HG03280 (cell line): ENCODE measurements around the gene DKK2.

Source experiments
- ATAC-seq: cut with Tn5 transposase; IDR thresholded peaks from one replicate; pipeline ENCODE4 v1.9.1; 2021; ENCODE audit warnings: mild to moderate bottlenecking, moderate library complexity; ENCODE audit not compliant: unreplicated experiment

The DKK2 gene

GRCh38 chr4:107035819-107036583 is at the start of gene DKK2:
DKK2 (minus strand) TSS chr4:107036313; CDS start chr4:107035591, 722 bp downstream.
- ATAC-seq, result no peak

GRCh38 chr4:107077192-107077591 is 41.1 kb upstream of the DKK2 start:
- no peak for ATAC-seq

- ATAC-seq, result no peak
Measured at GRCh38 chr4:107072836-107073736, 37.0 kb upstream of the DKK2 start.

DNA sequence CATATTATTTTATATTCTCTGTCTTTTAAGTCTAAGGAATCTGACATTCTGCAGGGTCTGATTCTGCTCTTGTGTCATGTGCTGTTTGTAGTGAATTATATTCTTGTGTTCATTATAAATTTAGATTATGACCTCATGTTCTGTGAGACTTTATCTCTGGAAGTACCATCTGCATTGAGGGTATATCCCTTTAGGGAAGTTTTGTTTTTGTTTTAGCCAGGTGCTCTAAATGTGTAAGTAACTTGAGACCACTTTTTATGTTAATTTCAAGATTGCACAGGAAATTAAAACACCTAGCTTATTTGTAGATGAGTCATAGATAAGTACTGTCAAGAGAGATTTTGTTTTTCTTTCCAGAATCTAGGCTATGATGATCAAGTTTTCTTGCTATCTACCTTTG is 35.0 kb upstream of the DKK2 start:
- no peak for ATAC-seq

DNA sequence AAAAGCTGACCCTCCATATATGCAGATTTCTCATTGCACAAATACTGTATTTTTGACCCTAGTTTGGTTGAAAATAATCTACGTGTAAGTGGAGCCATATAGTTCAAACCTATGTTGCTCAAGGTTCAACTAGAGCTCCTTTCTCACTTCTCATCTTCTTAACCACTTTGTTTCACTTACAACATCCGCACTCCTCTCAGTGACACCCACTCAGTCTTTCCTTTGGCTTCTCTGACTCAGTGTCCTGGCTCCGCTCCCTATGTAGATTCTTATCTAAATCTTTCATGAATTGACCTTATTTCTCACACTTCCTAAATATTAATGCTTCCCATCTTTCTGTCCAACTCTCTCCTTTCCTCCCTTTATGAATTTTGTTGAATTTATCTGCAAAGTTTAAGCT is 32.9 kb upstream of the DKK2 start:
- no peak for ATAC-seq

GRCh38 chr4:107068116-107068515 is 32.0 kb upstream of the DKK2 start:
- no peak for ATAC-seq

- ATAC-seq, result no peak
Measured at GRCh38 chr4:107066621-107067020, 30.5 kb upstream of the DKK2 start.

- ATAC-seq, result no peak
Measured at GRCh38 chr4:107065201-107065600, 29.1 kb upstream of the DKK2 start.

- ATAC-seq, result no peak
Measured at GRCh38 chr4:107060388-107060787, 24.3 kb upstream of the DKK2 start.

DNA sequence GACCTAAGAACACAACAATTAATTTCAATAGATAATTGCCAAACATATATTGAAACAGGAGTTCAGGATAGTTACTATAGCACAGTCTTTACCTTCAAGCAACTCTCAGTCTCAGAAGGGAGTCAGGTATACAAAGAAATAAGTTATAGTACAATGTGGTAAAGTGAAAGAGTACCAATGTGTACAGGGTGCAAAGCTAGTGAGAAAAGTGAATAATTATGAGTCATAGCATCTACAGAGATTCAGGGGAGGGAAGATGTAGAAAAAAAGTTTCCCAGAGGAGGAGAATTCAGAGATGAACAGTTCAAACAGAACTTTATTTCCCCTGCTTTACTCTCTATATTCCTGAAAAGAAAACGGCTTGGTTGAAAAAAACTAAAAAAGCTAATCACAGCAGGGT is 22.7 kb upstream of the DKK2 start:
- no peak for ATAC-seq

GRCh38 chr4:107050525-107051135 is 14.5 kb upstream of the DKK2 start:
- ATAC-seq, result no peak

GRCh38 chr4:107046261-107046660 is 10.1 kb upstream of the DKK2 start:
- ATAC-seq, result no peak

DNA sequence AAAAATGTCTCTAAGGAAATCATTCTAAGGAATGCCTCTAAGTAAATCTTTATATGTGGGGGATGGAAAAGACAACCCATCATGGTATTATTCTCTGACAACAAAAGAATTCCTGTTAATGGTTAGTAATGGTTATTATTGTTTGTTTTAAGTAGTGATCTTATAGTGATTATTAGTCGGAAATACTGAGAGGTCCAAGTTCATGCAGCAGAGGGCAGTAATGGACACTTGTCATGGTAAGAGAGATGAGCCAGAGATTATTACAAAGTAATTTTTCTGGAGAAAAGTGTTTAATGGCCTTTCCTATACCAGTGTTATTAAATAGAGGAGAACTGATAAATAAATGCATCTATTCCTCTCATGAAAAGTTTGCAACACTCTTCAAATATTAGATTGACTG is 8.1 kb upstream of the DKK2 start:
- no peak for ATAC-seq

- ATAC-seq, result no peak
Measured at GRCh38 chr4:107037199-107037584, 1.1 kb upstream of the DKK2 start.

DNA sequence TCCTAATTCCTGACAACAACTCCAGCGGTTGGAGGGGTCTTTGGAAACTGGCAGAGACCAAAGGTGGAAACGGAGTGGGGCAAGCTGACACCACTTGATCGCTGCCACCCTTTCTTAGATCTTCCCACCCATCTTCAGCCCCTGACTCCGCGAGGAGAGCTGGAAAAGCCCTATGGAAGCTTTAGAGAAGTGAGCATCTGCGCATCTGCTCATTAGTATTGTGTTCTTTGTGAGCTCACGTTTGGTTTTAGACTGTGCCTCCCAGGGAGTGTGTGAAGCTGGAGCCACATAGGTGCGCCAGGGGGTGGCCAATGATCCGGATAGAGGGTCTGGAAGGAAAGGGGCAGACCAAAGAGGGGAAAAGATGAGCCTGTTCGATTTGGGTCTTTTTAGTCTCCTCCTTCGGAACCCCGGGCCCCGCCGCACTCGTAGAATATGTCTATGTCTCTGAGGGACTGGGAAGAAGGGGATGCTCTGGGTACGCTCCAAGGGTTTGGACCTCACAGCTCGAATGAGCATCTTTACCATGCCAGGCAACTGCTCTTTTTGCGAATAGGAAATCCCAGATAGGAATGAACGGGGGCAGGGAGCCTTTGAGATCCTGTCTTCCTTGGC is 578 bp upstream of the DKK2 start:
- ATAC-seq, result no peak

GRCh38 chr4:107034996-107035818 is 906 bp downstream of the DKK2 start:
- ATAC-seq, result no peak

DNA sequence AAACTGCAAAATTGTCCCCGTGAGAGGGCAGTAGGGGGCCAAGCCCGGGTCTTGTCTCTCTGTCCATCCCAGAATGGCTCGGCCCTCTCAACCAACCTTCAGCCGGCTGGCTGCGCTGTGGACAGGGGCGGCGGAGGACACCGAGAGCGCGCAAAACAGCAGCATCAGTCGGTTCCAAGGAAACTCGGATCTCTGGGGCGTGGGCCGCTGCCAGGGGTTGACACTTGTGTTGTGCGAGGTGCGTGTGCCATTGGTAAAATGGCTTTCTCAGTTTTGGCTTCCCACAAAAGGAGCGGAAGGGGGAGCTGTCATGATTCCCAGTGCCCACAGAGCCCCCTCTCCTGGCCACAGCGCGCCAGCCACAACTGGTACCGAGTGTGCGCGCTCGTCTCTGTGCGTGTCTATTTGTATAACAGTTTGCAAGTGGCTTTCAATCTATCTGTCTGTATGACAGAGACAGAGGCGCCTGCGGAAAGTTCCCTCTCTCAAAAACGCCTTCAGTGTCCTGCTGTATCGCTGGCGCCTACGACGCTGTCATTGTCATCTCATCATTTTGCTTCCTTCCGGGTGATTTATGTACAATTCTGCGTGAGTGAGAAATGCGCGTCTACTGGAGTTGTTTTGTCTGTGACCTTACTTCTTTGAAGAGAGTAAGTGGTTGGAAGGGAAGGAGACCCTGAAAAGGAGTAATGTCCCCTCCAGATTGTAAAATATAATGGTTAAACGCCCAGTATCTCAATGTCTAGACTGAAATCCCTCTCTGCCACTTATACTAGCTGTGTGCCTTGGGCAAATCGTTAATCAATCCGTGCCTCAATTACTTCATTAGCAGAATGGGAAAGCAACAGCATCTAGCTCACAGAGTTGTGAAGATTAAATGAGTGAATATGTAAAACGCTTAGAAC is 1.8 kb downstream of the DKK2 start:
- ATAC-seq, result no peak

DNA sequence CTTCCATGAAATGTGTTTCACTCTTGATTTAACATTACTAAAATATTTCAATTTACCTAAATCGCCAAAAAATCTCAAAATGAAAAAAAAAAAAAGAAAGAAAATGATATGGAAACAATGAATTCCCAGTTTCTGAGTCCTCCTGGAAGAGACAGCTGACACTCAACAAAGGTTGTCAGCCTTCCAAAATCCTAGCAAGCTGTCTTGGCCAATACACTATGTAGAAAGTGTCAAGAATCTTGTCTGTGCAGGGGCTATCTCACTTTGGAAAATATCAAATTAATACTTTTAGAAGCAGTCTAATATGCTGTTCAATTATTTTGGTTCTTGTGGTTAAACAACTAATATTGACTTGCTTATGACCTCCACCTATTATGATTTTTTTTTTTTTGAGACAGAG is 8.7 kb downstream of the DKK2 start:
- no peak for ATAC-seq

DNA sequence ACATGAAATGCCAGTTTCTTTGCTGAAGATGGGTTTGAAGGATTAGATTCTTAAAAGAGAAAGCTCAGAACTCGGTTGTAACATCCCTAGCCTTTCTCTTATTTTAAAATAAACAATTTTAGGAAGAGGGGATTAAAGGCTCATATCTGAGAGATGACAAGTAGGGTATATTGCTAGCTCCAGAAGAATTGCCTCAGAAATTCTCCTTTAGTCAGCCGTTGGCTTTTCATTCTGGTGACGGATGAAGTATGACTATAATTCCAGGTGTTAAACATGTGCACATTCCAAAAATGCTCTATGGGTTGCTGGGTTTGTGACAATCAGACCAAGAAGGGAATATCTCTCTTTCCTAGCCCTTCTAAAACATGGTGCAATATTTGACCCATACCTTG is 17.8 kb downstream of the DKK2 start:
- ATAC-seq, result no peak
